ENCODE data around the gene NPAS3. TPM values are rescaled to one million over a fixed set of nuclear protein-coding genes. Genes with fewer than 3 reads are reported as not detected.

The NPAS3 gene
- total and polyA plus RNA-seq, 2 of the 8 experiments (the other 6 are each of a cell fraction or from before 2014, with no cell fraction given) = 0.11 to 0.60 TPM

- FAIRE-seq (no peak), DNase-seq (ENCODE audit: low read depth in 1 of 2, low spot score in 2 of 2) (no peak)
- H2BK12ac ChIP-seq (ENCODE audit: low read depth, low read length) = no peak overlapping the region
- POLR2A ChIA-PET (ENCODE audit: partially characterized antibody) = interaction anchor here (1.0 kb wide), 2 partner anchors 9 to 38 kb away, joined by 3 read pairs; no protein-coding TSS in a partner anchor
- no peak overlapping the region for H2BK15ac ChIP-seq (ENCODE audit: low read length)
- no peaks in the 10 kb centered on the region for H3K79me1 ChIP-seq (ENCODE audit: low read depth, low read length)
- peak overlapping the region; percentile 77; the same call in 1 of the 2 replicates for H2AFZ ChIP-seq (ENCODE audit: low read length)
- no peak overlapping the region for H3K56ac ChIP-seq (replicated peaks; ENCODE audit: insufficient read length, low read depth, low read length)
- TF ChIP-seq RAD21 (IDR thresholded peaks at IDR 0.05 in 1 of 2, conservative IDR thresholded peaks at IDR 0.05 in 1 of 2; ENCODE audit: low read depth in 2 of 2, low read length in 2 of 2) (no peak), CTBP2 (IDR thresholded peaks at IDR 0.05; ENCODE audit: borderline replicate concordance, insufficient read depth, insufficient read length, low read length) (no peak), SIX5 (IDR thresholded peaks at IDR 0.05; ENCODE audit: low read depth, low read length) (no peak), SAP30 (IDR thresholded peaks at IDR 0.05; ENCODE audit: insufficient read depth, insufficient replicate concordance, low read length) (no peak), NRF1 (IDR thresholded peaks at IDR 0.05; ENCODE audit: low read depth, low read length) (no peak), SIRT6 (IDR thresholded peaks at IDR 0.05; ENCODE audit: low read length) (no peak)
- no peaks in the 10 kb centered on the region for H3K9me3 ChIP-seq (ENCODE audit: insufficient read depth in 2 of 2, low read depth in 1 of 2, low read length in 1 of 2)
- no peaks in the 10 kb centered on the region for H3K23me2 ChIP-seq (ENCODE audit: low read depth, low read length)
- WGBS, 2 experiments (ENCODE audit: extremely low coverage in 1 of 2, insufficient coverage in 1 of 2, insufficient read length in 1 of 2, insufficient replicate concordance in 2 of 2, low coverage in 1 of 2, low lambda C conversion rate in 2 of 2, missing lambda C conversion rate in 1 of 2) = 87% methylated on average over 10 of the region's 10 CpGs; no CpG with 5 or more reads in 1 of the 2 experiments
- CTCF ChIA-PET (ENCODE audit: partially characterized antibody) = no interaction called here
- no peak overlapping the region for H3K4me2 ChIP-seq (ENCODE audit: insufficient read depth in 1 of 2, low read depth in 2 of 2, low read length in 2 of 2)
- no peak overlapping the region for H2BK5ac ChIP-seq (ENCODE audit: low read depth, low read length)
- H3K4me3 ChIP-seq (ENCODE audit: extremely low read depth in 1 of 4, insufficient read depth in 2 of 4, low read depth in 3 of 4, low read length in 4 of 4) = no peak overlapping the region
- no peak overlapping the region for H2BK20ac ChIP-seq (ENCODE audit: low read length)
- no peak overlapping the region for H4K5ac ChIP-seq (ENCODE audit: insufficient read length, low read depth, low read length)
- no peak overlapping the region for H3K18ac ChIP-seq (ENCODE audit: extremely low read depth, low read length)
- no peak overlapping the region for H3K9ac ChIP-seq (replicated peaks in 1 of 4; ENCODE audit: extremely low read depth in 1 of 4, low read depth in 3 of 4, low read length in 3 of 4)
- no peaks in the 10 kb centered on the region for H3K27me3 ChIP-seq (replicated peaks in 1 of 4; ENCODE audit: control insufficient read depth in 3 of 4, extremely low read depth in 1 of 4, insufficient read depth in 3 of 4, low read length in 3 of 4)
- no peak overlapping the region for H3K23ac ChIP-seq (ENCODE audit: insufficient read length)
- H3K14ac ChIP-seq (ENCODE audit: insufficient read length) = no peak overlapping the region
- no peak overlapping the region for H4K8ac ChIP-seq (ENCODE audit: extremely low read depth, insufficient read depth, low read length)
- H3K27ac ChIP-seq (ENCODE audit: low read depth, low read length) = no peak overlapping the region
- no peaks in the 10 kb centered on the region for H4K20me1 ChIP-seq (replicated peaks in 1 of 2; ENCODE audit: control insufficient read depth in 1 of 2, insufficient read depth in 2 of 2, low read length in 2 of 2)
- H4K91ac ChIP-seq (replicated peaks; ENCODE audit: insufficient read length, low read length) = no peak overlapping the region
- no peaks in the 10 kb centered on the region for H3K79me2 ChIP-seq (ENCODE audit: control insufficient read depth in 1 of 2, insufficient read depth in 2 of 2, low read length in 2 of 2)
- H3K36me3 ChIP-seq (ENCODE audit: control insufficient read depth in 2 of 4, insufficient read depth in 4 of 4, low read length in 3 of 4) = no peaks in the 10 kb centered on the region
- H3K4me1 ChIP-seq (replicated peaks in 1 of 4; ENCODE audit: control insufficient read depth in 3 of 4, insufficient read depth in 4 of 4, low read length in 3 of 4) = no peaks in the 10 kb centered on the region
- no peak overlapping the region for H3K4ac ChIP-seq (replicated peaks; ENCODE audit: insufficient read length, low read depth, low read length)
- no peak overlapping the region for H2BK120ac ChIP-seq (replicated peaks; ENCODE audit: low read depth, low read length)
- no peak overlapping the region for H2AK5ac ChIP-seq (ENCODE audit: low read depth, low read length)
Observed at GRCh38 chr14:32896979-32897697, 41.5 kb upstream of the NPAS3 start.

Data from H1 (cell line).